Testis (tissue), 2 donors: Measurements from ENCODE around the gene SH3RF2.

Experiments
- CTCF ChIP-seq, 3 experiments: fragments of 450-650 bp in 2 of 3; fragments of 200-600 bp in 1 of 3; sonication (generic) in 1 of 3; IDR thresholded peaks; one replicate each; pipeline ENCODE4 v1.5.1; 2016 to 2019; ENCODE audit warnings: antibody characterized with exemption in 3 of 3, mild to moderate bottlenecking in 2 of 3, moderate library complexity in 1 of 3
- POLR2A ChIP-seq: fragments of 450-650 bp; IDR thresholded peaks from one replicate; pipeline ENCODE4 v1.6.1; 2017; ENCODE audit warnings: antibody characterized with exemption, mild to moderate bottlenecking, moderate library complexity

DNA sequence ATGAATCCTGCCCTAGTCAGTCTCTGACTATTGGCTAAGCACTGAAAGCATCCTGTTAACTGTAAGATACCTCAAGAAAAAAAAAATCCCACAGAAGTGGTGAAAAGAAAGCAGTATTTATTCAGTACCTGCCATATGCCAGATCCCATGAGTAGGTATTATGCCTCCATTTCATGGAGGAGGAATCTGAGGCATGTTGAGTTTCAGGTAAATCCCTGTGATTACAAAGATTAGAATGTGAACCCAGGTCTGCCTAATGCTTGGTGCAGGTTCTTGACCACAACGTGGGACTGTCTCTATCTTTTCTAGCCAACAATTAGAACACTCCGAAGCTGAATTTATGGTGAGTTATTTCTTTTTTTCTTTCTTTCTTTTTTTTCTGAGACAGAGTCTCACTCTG, 30.9 kb downstream of the SH3RF2 start:
- no peak for TF ChIP-seq CTCF (IDR thresholded peaks at IDR 0.05)
- TF ChIP-seq POLR2A = no peak
